Measurements from ENCODE around the gene MMRN1.

- TF ChIP-seq CTCF (IDR thresholded peaks at IDR 0.05) (no peak; the same call in 1 of the 2 replicates), REST (IDR thresholded peaks at IDR 0.05; ENCODE audit: insufficient read depth in 1 of 2, low read depth in 2 of 2, low read length in 1 of 2) (no peak), POLR2AphosphoS5 (IDR thresholded peaks at IDR 0.05; ENCODE audit: low read depth, low read length) (no peak), SIN3A (IDR thresholded peaks at IDR 0.05; ENCODE audit: borderline replicate concordance, insufficient read depth, low read depth, low read length) (no peak)
Measured at GRCh38 chr4:89868999-89869589, 25.6 kb upstream of the MMRN1 start.
